MCF 10A (cell line): ENCODE measurements around the gene NR5A1. TPM values are rescaled to one million over a fixed set of nuclear protein-coding genes. Genes with fewer than 3 reads are reported as not detected.

Experiments used
- BruUV-seq: library from RNA; stranded (reverse); fragments of 400-500 nt; replicated peaks from 2 replicates; lab custom pipeline; 2021; lab: Mats Ljungman, UMichigan
- CTCF ChIA-PET: fragments of 300-600 bp; sonication (Branson Sonifier 250); formaldehyde crosslinking; extraction: SDS; loops from one replicate; lab custom pipeline; 2021; ENCODE audit warnings: antibody characterized with exemption, inconsistent platforms; lab: Yijun Ruan, JAX
- POLR2A ChIA-PET: fragments of 300-600, 350-650 bp; sonication (Branson Sonifier 250); formaldehyde crosslinking; extraction: SDS; loops from one replicate; lab custom pipeline; 2020; ENCODE audit warnings: antibody characterized with exemption, inconsistent platforms; lab: Yijun Ruan, JAX
- DNase-seq: peaks from one replicate; pipeline ENCODE4 v3.0.0-alpha.2; 2018; ENCODE audit not compliant: unreplicated experiment
- H3K27ac Mint-ChIP-seq: one replicate; pipeline ENCODE4 v1.8.0; 2022; ENCODE audit warnings: mild to moderate bottlenecking, low read depth, mixed read lengths; ENCODE audit not compliant: unreplicated experiment
- H3K27me3 Mint-ChIP-seq: one replicate; pipeline ENCODE4 v1.8.0; 2022; ENCODE audit warnings: mixed read lengths; ENCODE audit not compliant: insufficient read depth, unreplicated experiment
- H3K36me3 Mint-ChIP-seq: one replicate; pipeline ENCODE4 v1.8.0; 2022; ENCODE audit warnings: mild to moderate bottlenecking, moderate library complexity, mixed read lengths; ENCODE audit not compliant: insufficient read depth, unreplicated experiment
- H3K4me1 Mint-ChIP-seq: one replicate; pipeline ENCODE4 v1.8.0; 2022; ENCODE audit warnings: mixed read lengths; ENCODE audit not compliant: insufficient read depth, unreplicated experiment
- H3K4me3 Mint-ChIP-seq: one replicate; pipeline ENCODE4 v1.8.0; 2022; ENCODE audit warnings: mild to moderate bottlenecking, moderate library complexity, mixed read lengths; ENCODE audit not compliant: unreplicated experiment
- H3K9me3 Mint-ChIP-seq: one replicate; pipeline ENCODE4 v1.8.0; 2022; ENCODE audit warnings: mixed read lengths; ENCODE audit not compliant: unreplicated experiment
- CTCF ChIP-seq: fragments of 200-600 bp; IDR thresholded peaks from one replicate; pipeline ENCODE4 v1.8.0; 2022; ENCODE audit warnings: antibody characterized with exemption, mild to moderate bottlenecking; ENCODE audit not compliant: unreplicated experiment
- intact Hi-C: fragments of 100-400 bp; cut with micrococcal nuclease; formaldehyde crosslinking; loops from 2 replicates; pipeline ENCODE4 v1.14.1; 2022
- total RNA-seq: library from RNA; stranded (reverse); gene quantifications from 2 replicates; pipeline ENCODE4 v1.2.3, GENCODE V29; 2022

The NR5A1 gene
- total RNA-seq, 1 experiment from 2014 or later, result not detected

DNA sequence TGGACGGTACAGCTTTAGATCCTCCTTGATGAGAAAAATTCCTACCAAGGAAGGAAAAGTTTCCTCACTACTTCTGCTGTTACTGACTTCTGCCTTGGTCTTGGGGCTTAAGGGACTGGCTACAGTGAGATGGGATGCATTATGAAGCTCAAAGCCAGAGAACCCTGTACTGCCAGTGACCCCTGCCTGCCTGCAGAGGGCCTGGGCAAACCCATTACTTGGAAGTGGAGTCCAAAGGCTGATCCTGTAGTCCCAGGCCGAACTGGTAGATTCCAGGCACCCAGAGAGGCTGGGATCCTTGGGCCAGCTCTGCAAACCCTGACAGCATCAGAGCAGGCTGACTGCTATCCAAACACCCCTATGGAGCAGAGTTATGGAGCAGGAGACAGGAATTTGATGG is 25.7 kb upstream of the NR5A1 start:
- no peak for TF ChIP-seq CTCF
- no peak overlapping the region for H3K4me3 Mint-ChIP-seq
- H3K36me3 Mint-ChIP-seq, result peaks cover 4% of the 10 kb centered on the region
- no TSS peak for BruUV-seq
- no peak overlapping the region for H3K27ac Mint-ChIP-seq
- H3K9me3 Mint-ChIP-seq, result no peaks in the 10 kb centered on the region
- no peaks in the 10 kb centered on the region for H3K4me1 Mint-ChIP-seq
- ChIA-PET POLR2A (no interaction called here), CTCF (interaction anchor here (0.6 to 8.1 kb wide), 5 partner anchors 12 to 538 kb away, joined by 3 to 71 read pairs (median 3); no protein-coding TSS in a partner anchor)
- intact Hi-C loops, result no loop called here
- H3K27me3 Mint-ChIP-seq, result no peaks in the 10 kb centered on the region
- no peak for DNase-seq

GRCh38 chr9:124531115-124531514 is 23.9 kb upstream of the NR5A1 start:
- ChIA-PET CTCF (interaction anchor here (0.5 to 0.9 kb wide), 3 partner anchors 9 to 45 kb away, joined by 3 read pairs; no protein-coding TSS in a partner anchor), POLR2A (no interaction called here)
- Mint-ChIP-seq H3K27me3 (no peaks in the 10 kb centered on the region), H3K4me3 (no peak overlapping the region), H3K36me3 (peaks cover 4% of the 10 kb centered on the region), H3K4me1 (no peaks in the 10 kb centered on the region), H3K27ac (no peak overlapping the region), H3K9me3 (no peaks in the 10 kb centered on the region)
- TF ChIP-seq CTCF, result no peak
- no TSS peak for BruUV-seq
- intact Hi-C loops, result no loop called here
- DNase-seq, result no peak

DNA sequence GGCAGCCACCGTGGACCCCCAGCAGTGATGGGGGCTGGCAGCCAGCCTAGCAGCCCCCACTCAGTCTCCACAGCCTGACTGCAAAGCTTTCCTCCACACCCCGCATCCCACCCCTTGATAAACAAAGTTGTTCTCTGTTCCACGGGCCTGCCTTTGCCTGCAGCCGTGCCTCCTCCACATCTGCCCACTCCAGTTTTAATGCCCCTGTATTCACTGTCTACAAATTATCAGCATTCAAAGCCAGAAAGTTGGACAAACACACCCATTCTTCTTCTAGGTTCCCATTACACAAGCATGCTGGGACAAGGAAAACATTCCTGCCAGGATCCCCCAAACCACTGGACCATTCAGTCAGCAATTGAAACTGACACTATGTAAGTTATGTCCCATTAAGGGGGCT is 23.0 kb upstream of the NR5A1 start:
- H3K9me3 Mint-ChIP-seq, result no peaks in the 10 kb centered on the region
- POLR2A ChIA-PET, result interaction anchor here (0.7 kb wide), 1 partner anchor 109 kb away, joined by 3 read pairs; no protein-coding TSS in a partner anchor
- CTCF ChIA-PET, result interaction anchor here (0.7 to 0.9 kb wide), 2 partner anchors 22 to 46 kb away, joined by 3 read pairs; no protein-coding TSS in a partner anchor
- BruUV-seq, result no TSS peak
- no peak overlapping the region for H3K4me3 Mint-ChIP-seq
- no peaks in the 10 kb centered on the region for H3K4me1 Mint-ChIP-seq
- no peak overlapping the region for H3K27ac Mint-ChIP-seq
- no peaks in the 10 kb centered on the region for H3K27me3 Mint-ChIP-seq
- H3K36me3 Mint-ChIP-seq, result no peaks in the 10 kb centered on the region
- intact Hi-C loops, result no loop called here
- no peak for TF ChIP-seq CTCF
- DNase-seq, result no peak

DNA sequence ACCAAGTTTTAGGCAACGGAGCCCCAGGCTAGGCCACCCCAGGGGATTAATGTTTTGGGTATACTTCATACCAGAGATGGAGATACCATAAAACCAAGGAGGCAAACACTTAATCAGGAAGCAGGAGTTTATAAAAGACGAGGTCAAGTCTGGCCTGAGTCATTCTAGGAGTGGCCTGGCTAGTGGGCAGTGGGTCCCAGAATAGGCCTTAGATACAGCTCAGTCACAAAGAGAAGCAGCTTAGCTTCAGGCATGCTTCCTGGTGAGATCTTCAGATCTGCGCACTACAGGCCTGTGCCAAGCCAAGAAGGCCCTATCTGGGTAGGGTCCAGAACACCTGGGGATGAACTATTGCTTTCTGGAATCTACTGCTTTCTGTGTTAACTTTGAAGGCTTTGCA is 20.6 kb upstream of the NR5A1 start:
- no peak for DNase-seq
- intact Hi-C loops, result no loop called here
- Mint-ChIP-seq H3K27ac (no peak overlapping the region), H3K36me3 (no peaks in the 10 kb centered on the region), H3K4me1 (no peaks in the 10 kb centered on the region), H3K9me3 (no peaks in the 10 kb centered on the region), H3K27me3 (no peaks in the 10 kb centered on the region), H3K4me3 (no peak overlapping the region)
- no TSS peak for BruUV-seq
- ChIA-PET POLR2A (no interaction called here), CTCF (interaction anchor here (0.6 to 3.1 kb wide), 3 partner anchors 9 to 108 kb away, joined by 3 to 20 read pairs (median 5); no protein-coding TSS in a partner anchor)
- no peak for TF ChIP-seq CTCF
